DLD1 (cell line): ENCODE data around the gene ZNF143.
"Not testable (repeated sequence)": the region's sequence is repeated elsewhere in the genome, so short reads cannot be mapped to it uniquely, and the experiment has no call there.

Experiments
- in situ Hi-C: cut with HindIII; loops from 2 replicates; pipeline ENCODE4 v1.10.0; 2017; ENCODE audit warnings: low sequenced_read_pairs

ZNF143 gene

DNA sequence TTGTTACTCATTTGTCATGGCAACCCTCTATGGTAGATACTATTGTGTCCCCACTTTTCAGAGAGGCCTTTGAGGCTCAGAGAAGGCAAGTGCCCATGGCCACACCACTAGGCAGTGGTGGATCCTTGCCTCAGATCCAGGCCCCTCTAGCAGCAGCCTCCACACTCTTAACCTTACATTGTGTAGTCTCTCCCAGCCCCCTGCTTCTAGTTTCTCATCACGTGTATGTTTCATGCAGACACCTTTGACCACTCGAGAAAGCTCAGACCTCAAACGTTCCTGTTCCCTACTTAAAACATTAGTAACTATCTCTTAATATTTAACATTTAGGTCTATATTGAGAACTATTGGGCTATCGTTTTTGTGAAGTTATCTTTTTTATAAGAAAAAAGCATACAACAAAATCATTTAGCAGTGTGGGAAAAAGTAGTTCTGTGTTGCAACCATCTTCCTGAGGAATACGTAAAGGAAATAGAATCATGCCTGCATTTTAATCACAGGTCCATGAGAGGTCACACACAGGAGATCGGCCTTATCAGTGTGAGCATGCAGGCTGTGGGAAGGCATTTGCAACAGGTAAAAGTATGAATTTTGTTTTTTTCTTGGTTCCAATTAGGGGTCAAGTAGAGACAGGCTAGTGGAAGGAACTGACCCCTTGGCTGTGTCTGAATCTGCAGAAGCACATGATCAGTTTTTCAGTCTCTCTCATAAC, 35.1 kb downstream of the ZNF143 start:
- in situ Hi-C loops: no loop called here

DNA sequence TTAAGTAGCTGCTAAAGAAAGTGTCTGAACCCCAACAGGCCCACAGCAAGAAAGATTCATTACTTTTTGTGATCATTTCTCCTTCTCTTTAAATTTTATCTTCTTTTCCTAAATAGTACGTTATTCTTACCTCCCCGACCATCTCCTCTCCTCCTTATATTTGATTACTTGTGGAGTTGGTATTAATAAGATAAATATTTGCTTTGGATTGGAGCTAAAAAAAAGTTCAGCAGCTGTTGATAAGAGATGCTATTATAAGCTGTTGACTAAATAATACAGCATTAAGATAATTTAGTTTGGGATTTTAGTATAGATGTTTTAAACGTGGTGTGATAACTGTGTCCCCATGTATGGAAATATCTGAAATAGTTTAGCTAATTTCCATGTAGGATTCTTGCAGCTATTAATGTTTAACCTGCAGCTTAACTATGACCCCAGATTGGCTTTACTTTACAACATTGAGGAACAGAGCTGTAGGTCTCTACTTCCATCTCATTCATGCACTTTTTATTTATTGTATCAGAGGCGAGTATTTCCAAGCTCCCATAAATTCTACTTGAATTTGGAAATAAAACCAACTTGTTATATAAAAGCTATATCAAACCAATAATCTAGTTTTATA, 37.8 kb downstream of the ZNF143 start:
- in situ Hi-C loops: no loop called here

DNA sequence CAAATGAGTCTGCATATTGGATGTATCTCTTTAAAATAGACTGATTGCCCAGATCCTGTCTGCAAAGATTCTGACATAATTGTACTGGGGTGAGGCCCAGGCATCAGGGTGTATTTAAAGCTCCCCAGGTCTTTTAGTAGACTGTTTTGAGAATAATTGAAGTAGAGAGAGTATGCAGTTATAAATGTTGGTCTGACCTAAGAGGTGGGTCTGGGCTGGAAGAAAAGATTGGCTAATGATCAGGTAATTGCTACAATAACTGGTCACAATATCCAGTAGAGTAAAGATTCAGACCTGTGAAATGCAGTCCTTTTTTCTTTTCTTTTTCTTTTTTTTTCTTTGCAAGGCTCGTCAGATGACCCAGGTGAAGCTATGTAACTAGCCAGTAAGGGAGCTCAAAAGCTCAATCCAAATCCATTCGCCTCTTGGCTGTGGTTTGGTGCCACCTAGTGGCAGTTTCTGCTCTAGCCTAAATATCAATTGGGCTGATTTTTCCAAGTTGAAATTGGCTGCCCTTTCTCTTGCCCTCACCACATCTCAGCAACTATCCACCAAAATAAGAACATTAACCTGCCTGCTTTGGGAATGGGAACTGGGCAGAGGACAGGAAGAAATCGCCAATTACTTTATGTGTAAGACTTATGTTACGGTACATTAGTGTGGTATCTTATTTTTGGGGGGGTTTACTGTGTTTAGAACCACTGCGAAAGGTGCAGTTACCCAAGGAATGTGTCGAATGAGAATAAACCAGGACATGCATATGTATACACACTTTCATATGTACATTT, 45.9 kb downstream of the ZNF143 start:
- in situ Hi-C loops: no loop called here

DNA sequence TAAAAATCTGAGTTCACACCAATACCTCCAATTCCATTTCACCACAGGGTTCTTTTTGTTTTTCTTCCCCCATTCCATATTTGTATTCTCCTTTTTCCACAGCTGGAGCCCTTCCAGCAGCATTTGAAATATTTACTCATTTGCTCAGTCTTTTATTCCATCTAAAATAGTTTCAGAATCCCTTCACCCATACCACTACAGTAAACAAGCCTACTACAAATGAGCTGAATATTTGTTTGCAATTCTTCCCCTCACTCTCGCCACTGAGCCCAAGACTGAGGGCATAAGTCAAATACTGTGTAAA, 46.4 kb downstream of the ZNF143 start:
- in situ Hi-C loops: no loop called here

DNA sequence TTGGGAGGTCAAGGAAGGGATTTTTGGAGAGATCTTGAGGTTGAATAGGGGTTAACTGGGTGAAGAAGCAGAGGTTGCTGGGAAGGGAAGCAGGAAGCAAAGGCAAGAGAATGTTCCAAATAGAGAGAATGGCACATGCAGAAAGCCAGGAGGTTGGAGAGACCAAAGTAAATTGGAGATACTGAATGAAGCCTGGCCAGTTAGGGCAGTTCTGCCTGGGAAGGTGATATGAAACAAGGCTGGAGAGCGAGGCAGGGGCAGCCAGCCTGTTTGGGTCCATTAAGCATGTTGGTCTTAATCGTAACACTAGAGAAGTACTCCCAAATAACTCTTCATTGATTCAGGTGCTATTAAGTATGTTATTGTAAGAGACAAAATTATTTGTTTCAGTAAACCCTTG, 48.2 kb downstream of the ZNF143 start:
- in situ Hi-C loops: no loop called here

DNA sequence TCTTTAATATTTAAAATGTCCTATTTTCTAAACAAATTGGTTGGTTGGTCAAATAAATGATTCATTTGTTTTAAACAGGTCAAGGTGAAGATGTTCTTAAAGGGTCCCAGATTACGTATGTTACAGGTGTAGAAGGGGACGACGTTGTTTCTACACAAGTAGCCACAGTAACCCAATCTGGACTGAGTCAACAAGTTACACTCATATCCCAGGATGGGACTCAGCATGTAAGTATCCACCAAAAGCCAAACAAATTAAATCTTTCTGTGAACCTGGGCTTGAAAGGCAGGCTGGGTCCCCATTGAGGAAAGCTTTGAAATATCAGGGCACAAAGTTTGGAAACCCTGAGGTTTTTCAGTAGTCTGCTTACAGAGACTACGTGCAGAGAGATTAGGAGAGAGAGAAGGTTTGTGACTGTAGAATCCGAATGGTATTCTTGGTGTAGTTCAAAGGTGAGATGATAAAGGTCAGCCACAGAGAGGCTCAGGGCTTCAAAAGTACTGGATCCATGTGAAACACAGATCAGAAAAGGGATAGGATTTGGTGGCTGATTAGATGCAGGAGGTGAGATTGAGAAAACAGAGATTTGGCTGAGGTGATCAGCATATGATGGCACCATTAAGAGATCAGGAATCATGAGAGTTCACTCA, 51.7 kb downstream of the ZNF143 start:
- in situ Hi-C loops: no loop called here

DNA sequence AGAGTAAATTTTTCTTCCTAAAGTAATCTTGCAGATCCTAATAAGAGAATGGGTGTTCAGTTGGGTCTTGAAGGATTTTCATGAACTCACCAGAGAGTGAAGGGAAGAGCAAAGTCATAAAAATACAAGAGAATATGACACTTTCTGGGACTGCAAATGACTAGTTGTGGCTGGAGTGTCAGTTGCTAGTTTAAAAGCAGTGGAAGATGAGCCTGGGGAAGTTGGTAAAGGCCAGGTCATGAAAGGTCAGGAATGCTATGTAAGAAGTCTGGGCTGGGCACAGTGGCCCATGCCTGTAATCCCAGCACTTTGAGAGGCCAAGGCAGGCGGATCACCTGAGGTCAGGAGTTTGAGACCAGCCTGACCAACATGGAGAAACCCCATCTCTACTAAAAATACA, 53.8 kb downstream of the ZNF143 start:
- in situ Hi-C loops: not testable (repeated sequence)

DNA sequence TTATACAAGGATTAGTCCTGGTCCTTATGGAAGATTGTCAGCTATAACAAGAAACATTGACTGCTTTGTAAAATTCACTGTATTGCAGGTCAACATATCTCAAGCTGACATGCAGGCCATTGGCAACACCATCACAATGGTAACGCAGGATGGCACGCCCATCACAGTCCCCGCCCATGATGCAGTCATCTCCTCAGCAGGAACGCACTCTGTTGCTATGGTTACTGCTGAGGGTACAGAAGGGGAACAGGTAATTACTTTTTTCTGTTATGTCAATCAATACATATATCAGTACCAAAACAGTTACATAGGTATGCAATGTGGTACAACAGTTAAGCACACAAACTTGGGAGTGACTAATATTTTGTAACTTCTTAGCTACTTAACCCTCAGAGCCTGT, 55.3 kb downstream of the ZNF143 start:
- in situ Hi-C loops: no loop called here

DNA sequence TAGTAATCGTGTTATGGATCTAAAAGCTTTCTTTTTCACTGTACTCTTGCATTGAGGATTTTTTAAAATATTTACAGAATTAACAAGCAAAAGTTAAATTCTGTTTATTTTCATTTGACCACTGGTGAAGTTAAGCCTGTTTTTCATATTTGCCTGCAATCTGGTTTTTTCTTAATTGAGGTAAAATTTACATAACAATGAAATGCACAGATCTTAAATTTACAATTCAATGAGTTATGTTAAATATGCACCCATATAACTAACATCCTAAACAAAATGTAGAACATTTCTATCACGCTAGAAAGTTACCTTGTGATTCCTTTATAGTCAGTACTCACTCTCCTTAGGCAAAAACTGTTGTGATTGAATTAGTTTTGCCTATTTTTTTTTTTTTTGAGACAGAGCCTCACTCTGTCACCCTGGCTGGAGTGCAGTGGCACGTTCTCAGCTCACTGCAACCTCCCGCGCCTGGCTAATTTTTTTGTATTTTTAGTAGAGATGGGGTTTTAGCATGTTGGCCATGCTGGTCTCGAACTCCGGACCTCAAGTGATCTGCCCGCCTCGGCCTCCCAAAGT, 58.1 kb downstream of the ZNF143 start:
- in situ Hi-C loops: no loop called here

DNA sequence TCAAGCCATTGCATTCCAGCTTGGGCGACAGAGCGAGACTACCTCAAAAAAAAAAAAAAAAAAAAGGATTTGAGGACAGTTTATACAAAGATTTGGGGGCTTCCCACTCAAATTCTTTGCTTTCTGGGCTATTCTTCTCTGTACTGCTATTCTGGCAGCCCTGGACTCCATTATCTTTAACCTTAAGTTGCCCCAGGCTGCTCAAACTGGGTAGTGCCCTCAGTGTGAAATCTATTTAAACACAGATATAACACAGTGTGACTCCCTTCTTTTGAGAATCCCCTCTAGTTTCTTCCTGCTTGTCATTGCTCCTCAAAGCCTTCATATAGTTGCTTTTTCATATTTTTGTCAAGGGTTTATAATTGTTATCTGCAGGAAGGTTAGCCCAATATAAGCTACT, 63.2 kb downstream of the ZNF143 start:
- in situ Hi-C loops: no loop called here

DNA sequence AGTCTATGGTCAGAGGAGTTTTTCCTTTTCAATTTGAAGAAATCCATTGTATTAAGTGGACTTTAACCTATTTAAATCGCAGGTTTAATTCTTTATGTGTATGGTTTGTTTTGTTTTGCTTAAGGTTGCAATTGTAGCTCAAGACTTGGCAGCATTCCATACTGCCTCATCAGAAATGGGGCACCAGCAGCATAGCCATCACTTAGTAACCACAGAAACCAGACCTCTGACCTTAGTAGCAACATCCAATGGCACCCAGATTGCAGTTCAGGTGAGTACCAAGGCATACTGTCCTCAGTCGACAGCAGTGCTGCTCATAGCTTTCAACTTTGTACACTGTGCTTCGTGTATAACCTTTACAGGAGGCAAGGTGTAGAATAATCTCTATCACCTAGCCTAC, 64.3 kb downstream of the ZNF143 start:
- in situ Hi-C loops: no loop called here

DNA sequence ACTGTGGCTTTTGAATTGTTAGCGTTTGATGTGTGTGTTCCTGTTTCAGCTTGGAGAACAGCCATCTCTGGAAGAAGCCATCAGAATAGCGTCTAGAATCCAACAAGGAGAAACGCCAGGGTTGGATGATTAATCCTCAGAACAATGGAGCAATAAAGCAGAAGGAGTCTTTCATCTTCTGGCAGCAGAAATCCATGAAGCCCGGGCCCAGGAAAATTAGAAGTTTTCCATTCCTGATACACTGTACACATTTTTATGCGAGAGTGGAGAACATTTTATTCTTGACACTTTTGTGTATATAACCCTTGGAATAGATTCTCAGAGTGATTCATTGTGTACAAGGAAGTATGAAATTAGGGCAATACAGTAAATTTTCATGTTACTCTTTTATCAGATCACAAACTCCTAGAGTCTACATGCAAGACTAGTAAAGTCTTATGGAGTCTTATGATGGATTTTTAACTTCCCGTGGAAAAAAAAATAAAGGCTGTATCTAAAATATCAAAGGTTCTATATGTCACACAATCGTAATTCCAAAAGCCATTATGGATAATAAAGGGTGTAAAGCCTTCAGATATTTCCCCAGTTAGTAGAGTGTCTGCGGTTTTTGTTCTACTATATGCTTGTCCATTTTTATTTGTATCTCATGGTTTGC, 66.8 kb downstream of the ZNF143 start:
- in situ Hi-C loops: no loop called here

DNA sequence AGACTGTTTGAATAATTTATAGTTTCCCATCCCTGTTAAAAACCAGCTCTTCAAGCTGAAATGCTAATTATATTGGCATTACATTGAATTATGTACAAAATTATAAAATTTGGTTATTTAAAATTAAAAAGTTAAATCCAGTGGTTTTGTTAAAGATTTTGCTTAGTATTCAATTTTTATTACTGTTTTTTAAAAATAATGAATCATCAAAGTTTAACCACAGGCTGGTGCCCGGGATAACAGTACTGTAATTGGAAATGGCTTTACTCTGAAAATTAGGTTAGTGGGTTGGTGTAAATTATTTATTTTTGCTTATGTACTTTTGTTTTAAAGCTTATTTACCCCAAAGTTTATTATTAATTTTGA, 67.3 kb downstream of the ZNF143 start:
- in situ Hi-C loops: no loop called here

DNA sequence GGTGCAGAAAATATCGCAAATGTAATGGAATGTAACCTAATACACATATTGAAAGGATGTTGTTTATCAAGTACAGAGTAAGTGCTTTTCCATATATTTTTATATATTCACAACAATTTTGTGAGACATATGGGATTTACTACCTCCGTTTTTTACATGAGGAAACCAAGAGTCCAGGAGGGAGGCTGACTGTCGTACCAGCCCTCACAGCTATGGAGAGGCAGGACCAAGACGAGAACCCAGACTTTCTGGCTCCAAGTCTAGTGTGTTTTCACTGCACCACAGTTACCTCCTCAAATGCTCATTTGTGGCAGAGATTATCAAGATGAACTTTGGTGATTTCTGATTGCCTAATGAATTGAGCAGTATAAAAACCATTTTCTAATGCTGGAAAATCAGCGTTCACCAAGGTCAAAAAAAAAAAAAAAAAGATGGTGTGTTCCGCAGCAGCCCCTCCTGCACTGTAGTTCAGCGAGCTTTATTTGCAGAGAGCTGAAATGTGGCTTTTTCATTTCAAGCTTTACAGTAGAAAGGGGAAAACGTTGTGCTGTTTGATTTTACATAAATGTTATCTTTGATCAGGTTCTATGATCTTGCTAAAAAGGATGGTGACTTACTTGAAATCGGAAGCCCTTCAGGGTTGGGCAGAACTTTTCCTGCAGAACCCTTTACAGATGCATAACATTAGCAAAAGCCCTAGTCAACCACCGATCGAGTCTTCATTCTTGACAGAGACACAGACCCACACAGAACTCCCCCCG, 67.9 kb downstream of the ZNF143 start:
- in situ Hi-C loops: no loop called here

DNA sequence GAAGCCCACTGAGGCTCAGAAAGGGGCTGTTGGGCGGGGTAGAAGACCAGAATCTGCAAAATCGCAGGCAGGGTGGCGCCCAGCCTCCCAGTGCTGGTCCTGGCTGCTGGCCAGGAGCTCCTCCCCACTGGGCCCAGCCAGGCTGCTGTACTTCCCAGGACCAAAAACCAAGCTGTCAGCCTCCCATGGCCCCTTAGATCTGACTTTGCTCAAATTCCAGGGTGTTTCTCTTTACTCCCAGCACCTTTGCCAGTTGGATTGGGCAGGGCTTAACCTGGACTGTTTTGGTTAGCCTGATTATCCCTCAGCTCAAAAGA, 68.5 kb downstream of the ZNF143 start:
- in situ Hi-C loops: no loop called here

DNA sequence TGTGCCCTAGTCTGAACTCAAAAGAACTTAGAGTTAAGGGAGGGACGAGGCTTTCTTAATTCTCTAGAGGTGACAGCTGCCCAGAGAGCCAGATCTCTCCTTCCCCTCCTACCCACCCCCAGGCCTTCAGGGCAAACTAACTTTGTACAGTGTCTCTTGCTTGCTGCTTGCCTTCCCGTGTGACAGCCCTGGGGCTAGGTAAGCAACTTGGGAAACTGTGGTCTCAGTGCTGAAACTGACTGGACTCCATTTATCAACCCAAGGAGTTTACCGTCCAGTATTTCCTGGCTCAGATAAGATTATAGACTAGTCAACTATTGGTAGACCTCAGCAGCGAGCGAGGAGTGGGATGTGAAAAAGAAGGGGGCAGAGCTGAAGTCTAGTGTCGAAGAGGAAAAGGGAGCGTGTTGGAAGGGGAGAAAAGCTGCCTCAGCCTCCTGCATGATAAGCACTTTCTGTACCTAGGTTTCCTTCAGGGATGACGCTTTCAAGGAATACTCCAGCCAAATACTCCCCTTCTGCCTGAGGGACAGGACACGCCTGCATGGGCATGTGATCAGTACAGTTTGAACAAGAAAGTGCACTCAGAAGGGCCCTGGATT, 69.3 kb downstream of the ZNF143 start:
- in situ Hi-C loops: no loop called here

DNA sequence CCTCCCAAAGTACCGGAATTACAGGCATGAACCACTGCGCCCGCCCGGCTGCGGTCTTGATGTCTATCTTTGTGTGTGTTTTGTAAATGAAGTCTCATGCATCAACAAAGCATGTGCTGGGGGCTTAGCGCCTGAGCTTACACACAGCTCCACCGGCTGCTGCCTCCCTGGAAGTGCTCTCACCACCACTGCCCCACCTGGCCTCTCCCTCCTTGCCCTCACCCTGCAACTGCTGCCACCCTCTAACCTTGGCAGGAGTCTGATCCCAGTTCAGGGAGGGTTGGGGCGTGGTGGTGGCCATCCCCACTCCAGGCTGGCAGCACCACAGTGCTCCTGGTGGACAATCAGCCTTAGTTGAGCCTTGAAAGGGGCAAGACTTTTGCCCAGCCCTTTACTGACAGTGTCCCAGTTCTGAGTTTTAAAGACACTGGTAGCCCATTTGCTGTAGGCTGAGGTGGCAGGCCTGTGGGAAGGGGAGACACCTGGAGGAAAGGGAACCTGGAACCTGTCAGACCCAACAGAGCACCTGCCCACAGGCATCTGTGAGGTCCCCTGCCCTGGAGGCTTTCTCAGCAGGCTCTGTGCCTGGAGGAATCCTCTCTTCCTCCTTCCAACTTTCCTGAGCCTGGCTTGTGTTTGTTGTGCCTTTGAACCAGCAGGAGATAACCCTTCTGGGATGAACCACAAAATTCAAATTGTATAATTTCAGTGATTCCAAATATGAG, 70.3 kb downstream of the ZNF143 start:
- in situ Hi-C loops: no loop called here

DNA sequence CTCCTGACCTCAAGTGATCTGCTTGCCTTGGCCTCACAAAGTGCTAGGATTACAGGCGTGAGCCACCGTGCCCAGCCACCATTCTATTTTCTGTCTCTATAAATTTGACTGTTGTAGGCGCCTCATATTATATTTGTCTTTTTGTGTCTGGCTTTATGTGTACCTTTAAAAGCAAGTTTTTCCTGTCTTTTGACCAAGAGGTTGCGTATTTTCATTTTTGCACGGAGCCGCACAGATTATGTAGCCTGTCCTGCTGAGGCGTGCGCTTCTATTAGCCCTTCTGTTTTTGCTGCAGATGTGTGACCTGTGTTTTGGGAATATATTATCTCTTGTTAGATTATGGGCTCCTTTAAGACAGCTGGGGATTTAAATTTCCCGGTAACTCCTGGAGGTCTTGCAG, 72.2 kb downstream of the ZNF143 start:
- in situ Hi-C loops: no loop called here

DNA sequence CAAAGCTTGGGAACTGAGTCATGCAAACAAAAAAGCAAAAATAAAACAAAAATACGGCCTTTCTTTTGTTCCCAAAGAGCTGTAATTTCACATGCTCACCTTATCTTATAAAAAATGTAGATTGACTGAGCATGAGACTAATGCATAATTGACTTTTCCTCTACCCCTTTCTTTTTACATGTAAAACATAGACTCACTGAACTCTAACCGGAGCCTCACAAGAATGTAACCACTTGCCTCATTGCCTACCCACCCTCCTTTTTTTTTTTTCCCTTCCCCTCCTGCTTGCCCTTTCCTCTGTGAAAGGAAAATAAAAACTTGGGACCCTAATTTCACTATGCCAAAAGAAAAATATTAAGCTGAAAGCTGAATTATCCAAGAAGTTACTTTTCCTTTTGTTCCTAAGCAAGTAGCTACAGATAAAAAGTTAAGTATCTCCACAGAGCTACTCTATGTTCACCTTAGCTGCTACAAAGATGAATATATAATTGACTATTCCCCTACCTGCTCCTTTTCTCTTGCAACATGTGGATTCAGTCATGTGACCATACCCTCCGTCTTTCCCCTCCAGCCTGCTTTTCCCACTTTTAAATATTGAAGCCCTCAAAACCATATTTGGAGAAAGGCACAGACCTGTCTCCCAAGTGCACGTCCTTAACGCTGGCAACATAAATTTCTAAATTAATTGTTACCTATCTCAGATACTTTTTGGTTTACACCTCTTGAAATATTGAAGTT, 73.1 kb downstream of the ZNF143 start:
- in situ Hi-C loops: no loop called here
